Tibial nerve (tissue), 4 donors: Measurements from ENCODE around the gene CCDC186.

Experiments
- CTCF ChIP-seq, 5 experiments: fragments of 200-600 bp in 3 of 5; fragments of 450-650 bp in 2 of 5; sonication (generic) in 3 of 5; IDR thresholded peaks; one replicate each; pipeline ENCODE4 v1.5.1; 2016 to 2019; ENCODE audit warnings: antibody characterized with exemption in 5 of 5, mild to moderate bottlenecking in 3 of 5, moderate library complexity in 2 of 5
- EP300 ChIP-seq, 2 donors: sonication (generic); formaldehyde crosslinking; IDR thresholded peaks; one replicate each; pipeline ENCODE4 v1.6.1; 2017; ENCODE audit warnings: antibody characterized with exemption in 2 of 2, mild to moderate bottlenecking in 1 of 2
- POLR2A ChIP-seq, 2 donors: fragments of 450-650 bp; IDR thresholded peaks; one replicate each; pipeline ENCODE4 v1.6.1; 2017; ENCODE audit warnings: antibody characterized with exemption in 2 of 2, mild to moderate bottlenecking in 2 of 2, moderate library complexity in 2 of 2

- TF ChIP-seq POLR2A (IDR thresholded peaks at IDR 0.05) (no peak), CTCF (IDR thresholded peaks at IDR 0.05) (no peak), EP300 (IDR thresholded peaks at IDR 0.05) (peak in 1 of 2 donors; percentile 50)
Measured at GRCh38 chr10:114174695-114175188, 739 bp upstream of the CCDC186 start.
